Endothelial cell of umbilical vein (primary cell): Measurements from ENCODE around the gene PXYLP1.

Experiments
- CTCF ChIP-seq, 2 donors: IDR thresholded peaks; 1 replicate in 1 of 2; 2 replicates in 1 of 2; pipeline ENCODE4 v1.5.1; 2011; ENCODE audit warnings: low read length in 2 of 2, mild to moderate bottlenecking in 2 of 2, moderate library complexity in 2 of 2, control low read depth in 1 of 2, inconsistent platforms in 1 of 2, low read depth in 1 of 2; ENCODE audit not compliant: insufficient read depth in 1 of 2; ENCODE audit errors: extremely low read depth in 1 of 2
- EZH2 ChIP-seq: IDR thresholded peaks from 2 replicates; pipeline ENCODE4 v1.6.1; 2012; ENCODE audit warnings: borderline replicate concordance, low read depth, mild to moderate bottlenecking, moderate library complexity, low read length, inconsistent platforms; ENCODE audit not compliant: severe bottlenecking
- MAX ChIP-seq: IDR thresholded peaks from 2 replicates; pipeline ENCODE4 v1.6.1; 2011; ENCODE audit not compliant: insufficient read depth, insufficient read length
- MYC ChIP-seq: IDR thresholded peaks from one replicate; pipeline ENCODE4 v1.6.1; 2011; ENCODE audit warnings: mild to moderate bottlenecking, low read depth, low read length
- POLR2A ChIP-seq: IDR thresholded peaks from 2 replicates; pipeline ENCODE4 v1.6.1; 2012; ENCODE audit warnings: low read depth, mild to moderate bottlenecking, control low read depth, low read length
- POLR2AphosphoS5 ChIP-seq: IDR thresholded peaks from 2 replicates; pipeline ENCODE4 v1.6.1; 2012; ENCODE audit warnings: low read depth, mild to moderate bottlenecking, control low read depth, low read length, moderate library complexity; ENCODE audit not compliant: insufficient read depth

GRCh38 chr3:141292356-141293058 lies 60.9 kb downstream of the PXYLP1 start:
- TF ChIP-seq POLR2A (no peak), CTCF (IDR thresholded peaks at IDR 0.05; ENCODE audit: extremely low read depth in 1 of 2, insufficient read depth in 1 of 2, low read depth in 1 of 2, low read length in 2 of 2) (no peak), MAX (no peak), EZH2 (no peak), POLR2AphosphoS5 (no peak), MYC (no peak)
